Muscle of leg (tissue), 11 donors: Measurements from ENCODE around the gene NR2C1. TPM values are rescaled to one million over a fixed set of nuclear protein-coding genes. Genes with fewer than 3 reads are reported as not detected.
"Not testable (repeated sequence)": the region's sequence is repeated elsewhere in the genome, so short reads cannot be mapped to it uniquely, and the experiment has no call there.

Source experiments
- DNase-seq: peaks from one replicate; pipeline ENCODE4 v3.0.0; 2013
- H3K27ac ChIP-seq: one replicate; pipeline ENCODE4 v1.5.1; 2013; ENCODE audit warnings: mild to moderate bottlenecking, low read length, control low read depth
- H3K27me3 ChIP-seq: one replicate; pipeline ENCODE4 v1.6.1; 2013; ENCODE audit warnings: low read length; ENCODE audit not compliant: control insufficient read depth, insufficient read depth
- H3K36me3 ChIP-seq: one replicate; pipeline ENCODE4 v1.6.1; 2013; ENCODE audit warnings: low read length; ENCODE audit not compliant: control insufficient read depth, insufficient read depth
- H3K4me1 ChIP-seq: one replicate; pipeline ENCODE4 v1.6.1; 2013; ENCODE audit warnings: low read length; ENCODE audit not compliant: control insufficient read depth, insufficient read depth
- H3K4me3 ChIP-seq: one replicate; pipeline ENCODE4 v1.5.1; 2013; ENCODE audit warnings: low read length, control low read depth
- H3K9me3 ChIP-seq: replicated peaks from 2 replicates; pipeline ENCODE4 v1.6.1; 2013; ENCODE audit warnings: low read depth, low read length; ENCODE audit not compliant: control insufficient read depth
- WGBS: methylation state at CpG from one replicate; pipeline ENCODE4 v1.1.5; 2013; ENCODE audit warnings: missing lambda C conversion rate; ENCODE audit not compliant: insufficient coverage; 5-methylcytosine and 5-hydroxymethylcytosine counted together
- polyA plus RNA-seq, 8 donors: library from polyadenylated mRNA; unstranded; fragments of 120-200 nt; gene quantifications; one replicate each; pipeline versions ENCODE4 v1.2.1 to v1.2.3, GENCODE V29; 2013; ENCODE audit warnings: inconsistent platforms in 1 of 8, low replicate concordance in 1 of 8; ENCODE audit not compliant: insufficient read length in 8 of 8, insufficient read depth in 1 of 8
- total RNA-seq: library from RNA; stranded (reverse); fragments of 120-200 nt; gene quantifications from one replicate; pipeline ENCODE4 v1.2.4, GENCODE V29; 2013

Gene NR2C1
- total and polyA plus RNA-seq, 9 donors: 31.5 to 38.5 (median 32.6) TPM

DNA sequence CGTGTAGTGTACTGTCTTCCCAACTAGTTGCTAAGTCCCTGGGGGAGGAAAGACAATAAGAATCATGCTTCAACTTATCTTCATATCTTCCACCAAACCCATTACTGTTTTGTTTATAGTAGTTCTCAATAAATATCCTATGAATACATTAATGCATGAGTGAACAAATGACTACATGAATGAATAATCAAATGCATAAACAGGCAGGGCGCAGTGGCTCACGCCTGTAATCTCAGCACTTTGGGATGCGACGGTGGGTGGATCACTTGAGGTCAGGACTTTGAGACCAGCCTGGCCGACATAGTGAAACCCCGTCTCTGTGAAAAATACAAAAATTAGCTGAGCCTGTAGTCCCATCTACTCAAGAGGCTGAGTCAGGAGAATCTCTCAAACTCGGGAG, 32.1 kb upstream of the NR2C1 start:
- H3K36me3 ChIP-seq: peaks cover 6% of the 10 kb centered on the region
- 97% methylated on average over 6 of the region's 8 CpGs for WGBS
- no peak for DNase-seq

DNA sequence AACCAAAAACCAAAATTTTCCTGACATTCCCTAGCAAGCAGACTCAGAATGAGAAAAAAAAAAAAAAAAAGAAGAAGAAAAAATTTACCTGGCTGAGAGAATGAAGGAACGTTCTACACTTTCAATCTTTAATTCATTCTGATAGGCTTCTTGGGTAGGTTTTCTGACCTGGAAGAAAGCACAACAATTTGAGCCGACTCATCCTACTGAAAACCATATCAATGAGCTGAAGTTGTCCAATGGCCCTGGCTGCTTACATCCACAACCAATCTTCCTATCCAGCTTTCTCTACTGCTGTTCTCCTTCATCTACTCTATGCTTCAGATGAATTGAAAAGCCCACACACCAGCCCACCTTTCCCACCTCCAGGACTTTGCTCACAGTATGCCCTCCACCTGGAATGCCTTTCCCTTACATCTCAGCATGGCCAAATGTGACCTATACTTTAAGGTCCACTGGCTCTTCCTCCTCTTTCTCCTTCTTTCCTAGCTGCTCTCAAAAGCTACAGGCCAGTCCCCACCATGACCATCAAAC, 31.6 kb upstream of the NR2C1 start:
- WGBS: 86% methylated on average over 1 of the region's 2 CpGs
- Histone ChIP-seq H3K4me1 (no peaks in the 10 kb centered on the region), H3K36me3 (peaks cover 8% of the 10 kb centered on the region), H3K9me3 (no peaks in the 10 kb centered on the region), H3K4me3 (no peak overlapping the region), H3K27ac (no peak overlapping the region), H3K27me3 (no peaks in the 10 kb centered on the region)
- no peak for DNase-seq

More for the DNA sequence above, 32.1 kb upstream of the NR2C1 start:
- Histone ChIP-seq H3K4me3 (no peak overlapping the region), H3K27ac (no peak overlapping the region), H3K27me3 (no peaks in the 10 kb centered on the region), H3K4me1 (no peaks in the 10 kb centered on the region), H3K9me3 (no peaks in the 10 kb centered on the region)

DNA sequence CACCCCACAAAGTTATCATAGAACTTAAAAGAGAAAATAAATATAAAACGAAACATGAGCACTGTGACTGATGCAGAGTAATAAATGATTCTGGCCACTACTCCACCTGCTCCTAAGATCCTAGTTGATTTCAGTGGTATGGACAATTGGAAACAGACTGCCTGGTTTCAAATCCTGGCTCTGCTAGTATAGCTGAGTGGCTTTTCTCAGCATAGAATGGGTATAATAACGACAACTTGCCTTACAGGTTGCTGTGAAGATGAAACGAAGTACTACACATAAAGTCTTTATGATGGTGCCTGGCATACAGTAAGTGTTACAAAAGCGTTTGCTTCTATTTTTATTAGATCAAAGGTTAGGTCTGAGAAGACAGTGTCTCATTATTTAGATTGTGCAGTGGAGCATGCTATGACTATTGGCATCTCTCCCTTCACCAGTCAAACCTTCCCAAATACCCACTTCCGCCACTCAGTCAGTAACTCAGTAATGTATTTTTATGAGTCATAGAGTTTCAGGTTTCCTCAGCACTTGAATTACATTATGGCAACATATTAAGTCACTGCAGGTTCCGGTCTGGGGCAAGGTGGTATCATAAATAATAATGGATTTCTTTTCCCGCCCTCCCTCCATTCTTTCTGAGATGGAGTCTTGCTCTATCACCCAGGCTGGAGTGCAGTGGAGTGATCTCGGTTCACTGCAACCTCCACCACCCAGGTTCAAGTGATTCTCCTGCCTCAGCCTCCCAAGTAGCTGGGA, 29.7 kb upstream of the NR2C1 start:
- H3K4me3 ChIP-seq: no peak overlapping the region
- 60% methylated on average over 1 of the region's 8 CpGs for WGBS
- no peak overlapping the region for H3K27ac ChIP-seq
- H3K36me3 ChIP-seq: peaks cover 5% of the 10 kb centered on the region
- no peak for DNase-seq
- H3K27me3 ChIP-seq: no peaks in the 10 kb centered on the region
- no peaks in the 10 kb centered on the region for H3K4me1 ChIP-seq
- H3K9me3 ChIP-seq: no peaks in the 10 kb centered on the region

DNA sequence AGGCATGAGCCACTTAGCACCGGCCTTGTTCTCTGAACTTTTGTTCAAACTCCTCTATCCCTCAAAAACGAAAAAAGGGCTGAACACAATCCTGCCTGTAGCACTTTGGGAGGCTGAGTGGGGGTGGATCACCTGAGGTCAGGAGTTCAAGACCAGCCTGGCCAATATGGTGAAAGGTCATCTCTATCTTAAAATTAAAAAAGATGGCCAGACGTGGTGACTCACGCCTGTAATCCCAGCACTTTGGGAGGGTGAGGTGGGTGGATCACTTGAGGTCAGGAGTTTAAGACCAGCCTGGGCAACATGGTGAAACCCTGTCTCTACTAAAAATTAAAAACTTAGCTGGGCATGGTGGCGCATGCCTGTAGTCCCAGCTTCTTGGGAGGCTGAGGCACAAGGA, 28.5 kb upstream of the NR2C1 start:
- not testable (repeated sequence) for H3K4me1 ChIP-seq, DNase-seq, H3K4me3 ChIP-seq, H3K36me3 ChIP-seq, H3K27me3 ChIP-seq, H3K9me3 ChIP-seq, H3K27ac ChIP-seq
- WGBS: 92% methylated on average over 2 of the region's 5 CpGs

DNA sequence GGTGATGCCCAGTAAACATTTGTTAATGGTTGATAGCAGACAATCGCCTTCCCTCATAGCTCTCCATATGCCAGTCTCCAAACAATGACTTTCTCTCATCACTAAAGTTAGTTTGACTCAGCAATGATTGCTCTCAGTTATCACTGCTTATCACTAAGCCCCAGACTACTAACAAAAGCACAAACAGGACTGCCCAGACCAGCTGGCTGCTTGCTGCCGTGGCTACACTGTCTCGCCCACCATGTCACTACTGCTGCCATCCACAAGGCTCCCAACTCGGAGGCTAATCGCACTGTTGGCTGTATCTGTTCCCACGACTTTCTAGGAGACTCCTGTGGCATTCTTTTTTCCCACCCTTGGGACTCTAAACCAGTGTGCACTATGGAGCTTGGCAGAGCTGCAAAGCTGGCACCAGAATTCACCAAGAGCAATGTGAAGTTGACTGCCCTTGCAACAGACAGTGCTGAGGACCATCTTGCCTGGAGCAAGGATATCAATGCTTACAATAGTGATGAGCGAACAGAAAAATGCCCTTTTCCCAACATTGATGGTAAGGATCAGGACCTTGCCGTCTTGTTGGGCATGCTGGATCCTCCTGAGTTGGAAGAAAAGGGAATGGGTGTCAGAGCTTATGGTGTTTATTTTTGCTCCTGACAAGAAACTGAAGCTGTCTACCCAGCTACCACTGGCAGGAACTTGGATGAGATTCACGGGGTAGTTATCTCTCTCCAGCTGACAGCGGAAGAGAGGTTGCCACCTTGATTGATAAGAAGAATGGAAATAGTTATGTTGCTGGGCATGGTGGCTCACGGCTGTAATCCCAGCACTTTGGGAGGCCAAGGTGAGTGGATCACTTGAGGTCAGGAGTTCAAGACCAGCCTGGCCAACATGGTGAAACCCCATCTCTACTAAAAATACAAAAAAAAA, 27.1 kb upstream of the NR2C1 start:
- H3K9me3 ChIP-seq: no peaks in the 10 kb centered on the region
- no peak overlapping the region for H3K4me3 ChIP-seq
- no peak for DNase-seq
- 94% methylated on average over 8 of the region's 11 CpGs for WGBS
- H3K36me3 ChIP-seq: peaks cover 3% of the 10 kb centered on the region
- H3K4me1 ChIP-seq: peaks cover 2% of the 10 kb centered on the region
- no peaks in the 10 kb centered on the region for H3K27me3 ChIP-seq
- no peak overlapping the region for H3K27ac ChIP-seq

DNA sequence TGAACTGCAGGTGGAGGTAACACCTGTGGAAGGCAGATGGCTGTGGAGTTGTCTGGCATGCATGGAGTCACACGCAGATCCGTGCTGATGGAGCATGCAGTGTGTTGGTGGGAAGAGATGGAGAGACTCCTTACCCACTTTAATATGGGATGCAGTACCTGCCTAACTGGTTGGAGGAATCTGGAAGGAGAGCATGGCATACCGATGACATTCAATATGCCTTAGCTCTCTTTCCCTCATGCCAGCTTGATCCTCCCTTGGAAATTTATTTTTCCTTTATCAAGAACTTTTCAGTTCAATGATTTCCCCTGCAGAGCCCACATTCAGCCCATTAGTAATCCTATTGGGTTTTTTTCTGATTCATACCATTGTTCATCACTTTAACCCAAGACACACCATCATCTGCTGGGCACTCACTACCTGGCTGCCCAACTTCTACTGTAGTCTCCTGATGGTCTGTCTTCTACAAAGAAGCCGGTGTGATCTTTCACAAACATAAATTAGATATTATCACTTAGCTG, 25.9 kb upstream of the NR2C1 start:
- Histone ChIP-seq H3K4me3 (no peak overlapping the region), H3K4me1 (peaks cover 2% of the 10 kb centered on the region), H3K27me3 (no peaks in the 10 kb centered on the region), H3K27ac (no peak overlapping the region), H3K36me3 (peaks cover 3% of the 10 kb centered on the region), H3K9me3 (no peaks in the 10 kb centered on the region)
- no peak for DNase-seq
- WGBS: 100% methylated on average over 1 of the region's 4 CpGs

DNA sequence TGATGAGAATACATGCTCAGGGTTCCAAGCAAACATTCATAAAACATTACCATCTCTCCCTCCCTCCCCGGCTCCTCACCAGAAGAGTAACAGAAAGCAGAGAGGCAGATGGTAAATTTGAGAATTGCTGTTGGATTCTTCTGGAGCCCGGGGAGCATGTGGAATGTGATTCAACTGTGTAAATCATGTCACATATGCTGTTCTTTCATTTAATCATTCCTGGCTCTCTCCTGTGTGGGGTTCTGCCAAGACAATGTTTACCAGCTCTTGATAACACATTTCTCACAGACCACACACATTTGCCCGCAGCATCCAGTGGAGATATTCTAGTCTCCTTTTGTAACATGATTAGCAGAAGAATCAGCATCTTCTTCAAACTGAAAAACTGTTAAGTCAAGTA, 23.4 kb upstream of the NR2C1 start:
- WGBS: no CpG with 5 or more reads among the region's 3 CpGs

DNA sequence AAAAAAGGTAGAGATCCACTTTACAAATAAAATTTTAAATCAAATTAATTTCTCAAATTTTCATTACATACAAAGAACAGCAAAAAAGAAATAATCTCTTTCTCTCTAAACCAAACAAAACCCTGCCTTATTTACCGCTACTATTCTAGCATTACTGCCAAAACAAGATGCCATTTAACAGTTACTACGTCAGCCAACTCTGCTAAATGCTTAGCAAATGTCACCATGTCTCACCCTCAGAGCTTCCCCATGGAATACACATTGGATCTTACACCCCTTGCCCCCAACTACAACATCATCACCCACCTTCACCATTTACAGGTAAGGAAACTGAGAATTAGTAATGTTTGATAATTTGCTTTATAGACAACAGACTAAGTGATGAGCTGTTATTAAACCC, 23.0 kb upstream of the NR2C1 start:
- no peak for DNase-seq
- Histone ChIP-seq H3K27ac (no peak overlapping the region), H3K36me3 (peaks cover 7% of the 10 kb centered on the region), H3K27me3 (no peaks in the 10 kb centered on the region), H3K9me3 (no peaks in the 10 kb centered on the region), H3K4me3 (no peak overlapping the region), H3K4me1 (peaks cover 2% of the 10 kb centered on the region)
- WGBS: 49% methylated on average over 2 of the region's 2 CpGs

More for the DNA sequence above, 23.4 kb upstream of the NR2C1 start:
- peak; percentile 61 for DNase-seq
- Histone ChIP-seq H3K27me3 (no peaks in the 10 kb centered on the region), H3K36me3 (peaks cover 7% of the 10 kb centered on the region), H3K9me3 (no peaks in the 10 kb centered on the region), H3K4me3 (no peak overlapping the region), H3K4me1 (peaks cover 2% of the 10 kb centered on the region), H3K27ac (no peak overlapping the region)

DNA sequence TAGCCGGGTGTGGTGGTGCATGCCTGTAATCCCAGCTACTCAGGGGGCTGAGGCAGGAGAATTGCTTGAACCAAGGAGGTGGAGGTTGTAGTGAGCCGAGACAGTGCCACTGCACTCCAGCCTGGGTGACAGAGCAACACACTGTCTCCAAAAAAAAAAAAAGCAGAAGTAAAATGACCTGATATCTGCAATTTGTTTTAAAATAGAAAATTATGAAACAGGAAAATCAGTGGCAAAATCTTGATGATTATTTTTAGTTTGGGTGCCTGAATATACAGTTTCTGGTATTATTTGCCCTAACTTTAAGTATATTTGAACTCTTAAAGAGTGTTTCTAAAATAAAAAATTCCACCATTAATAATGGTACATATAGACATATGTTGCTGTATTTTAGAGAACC, 22.4 kb upstream of the NR2C1 start:
- H3K9me3 ChIP-seq, H3K27ac ChIP-seq, H3K36me3 ChIP-seq, DNase-seq, H3K4me3 ChIP-seq, H3K27me3 ChIP-seq, H3K4me1 ChIP-seq: not testable (repeated sequence)
- WGBS: no CpG with 5 or more reads among the region's 2 CpGs

DNA sequence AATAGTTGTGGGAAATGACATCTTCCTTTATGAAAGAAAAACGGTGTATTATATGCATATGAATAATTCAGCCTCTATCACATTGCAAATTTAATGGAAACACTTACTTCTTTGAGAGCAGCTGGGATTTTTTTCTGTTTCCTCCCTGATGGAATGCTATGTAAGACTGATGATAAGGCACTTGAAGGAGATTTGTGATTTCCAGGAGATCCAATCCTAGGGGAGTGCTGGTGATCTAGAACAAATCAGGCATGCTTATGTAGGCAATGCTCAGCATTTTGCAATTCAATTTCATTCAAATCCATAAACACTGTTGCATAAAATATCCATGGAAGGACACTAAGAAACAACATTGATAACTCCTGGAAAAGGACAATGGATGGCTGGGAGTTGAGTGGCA, 16.0 kb upstream of the NR2C1 start:
- Histone ChIP-seq H3K9me3 (no peaks in the 10 kb centered on the region), H3K4me1 (no peaks in the 10 kb centered on the region), H3K36me3 (peaks cover 4% of the 10 kb centered on the region), H3K27ac (no peak overlapping the region), H3K4me3 (no peak overlapping the region), H3K27me3 (no peaks in the 10 kb centered on the region)
- WGBS: no CpG with 5 or more reads among the region's 1 CpG
- no peak for DNase-seq
